Caki2 (cell line): ENCODE results near the gene ZFAND3. TPM values are rescaled to one million over a fixed set of nuclear protein-coding genes. Genes with fewer than 3 reads are reported as not detected.

ENCODE experiments used
- DNase-seq: peaks from one replicate; pipeline ENCODE4 v3.0.0-alpha.2; 2015; ENCODE audit warnings: low read depth
- in situ Hi-C: cut with HindIII; loops from 2 replicates; pipeline ENCODE4 v1.10.0; 2016; ENCODE audit warnings: low sequenced_read_pairs, low pct_unique_long_range_greater_than_20kb, mixed read lengths
- total RNA-seq: library from RNA; depleted of rRNA; stranded (reverse); fragments of >200 nt; shearing (Covaris generic); gene quantifications from 2 replicates; pipeline ENCODE4 v1.2.3, GENCODE V29; 2014; ENCODE audit warnings: low replicate concordance

ZFAND3 gene
- total RNA-seq, 1 experiment from 2014 or later: 29.4 TPM

DNA sequence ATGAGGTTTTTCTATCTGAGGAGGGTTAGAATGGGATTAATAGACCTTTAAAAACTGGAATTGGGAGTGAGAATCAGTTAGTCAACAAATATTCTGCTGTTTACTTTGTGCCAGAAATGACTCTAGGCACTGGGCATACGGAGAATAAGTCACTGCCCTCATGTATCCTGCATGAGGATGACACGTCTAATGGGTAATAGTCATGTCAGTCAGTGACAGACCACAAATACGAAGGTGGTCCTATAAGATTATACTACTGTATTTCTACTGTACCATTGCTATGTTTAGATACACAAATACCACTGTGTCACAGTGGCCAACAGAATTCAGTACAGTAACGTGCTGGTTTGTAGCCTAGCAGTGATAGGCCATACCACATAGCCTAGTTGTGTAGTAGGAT, 30.7 kb downstream of the ZFAND3 start:
- DNase-seq: no peak
- in situ Hi-C loops: no loop called here

GRCh38 chr6:37850728-37851285, 31.3 kb downstream of the ZFAND3 start:
- in situ Hi-C loops: no loop called here
- DNase-seq: peak; percentile 32

GRCh38 chr6:37851997-37852524, 32.5 kb downstream of the ZFAND3 start:
- no peak for DNase-seq
- in situ Hi-C loops: no loop called here

DNA sequence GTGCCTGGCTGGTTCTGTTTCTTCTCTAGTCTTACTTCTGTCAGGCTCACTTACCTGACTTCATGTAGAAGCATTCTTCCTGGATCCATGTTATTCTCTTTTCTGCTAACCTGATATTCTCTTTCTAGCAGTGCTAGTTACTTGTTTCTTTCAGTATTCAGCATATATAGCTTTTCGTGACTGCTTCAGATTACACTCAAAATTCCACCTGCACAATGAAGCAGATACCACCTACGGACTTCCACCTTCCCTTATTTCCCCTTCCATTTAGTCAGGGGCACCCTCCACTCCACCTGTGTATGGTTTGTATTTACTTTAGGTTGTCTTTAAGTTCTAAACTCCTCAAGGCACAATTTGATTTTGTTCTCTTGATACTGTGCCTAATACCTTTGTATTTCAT, 36.8 kb downstream of the ZFAND3 start:
- no peak for DNase-seq
- in situ Hi-C loops: no loop called here

DNA sequence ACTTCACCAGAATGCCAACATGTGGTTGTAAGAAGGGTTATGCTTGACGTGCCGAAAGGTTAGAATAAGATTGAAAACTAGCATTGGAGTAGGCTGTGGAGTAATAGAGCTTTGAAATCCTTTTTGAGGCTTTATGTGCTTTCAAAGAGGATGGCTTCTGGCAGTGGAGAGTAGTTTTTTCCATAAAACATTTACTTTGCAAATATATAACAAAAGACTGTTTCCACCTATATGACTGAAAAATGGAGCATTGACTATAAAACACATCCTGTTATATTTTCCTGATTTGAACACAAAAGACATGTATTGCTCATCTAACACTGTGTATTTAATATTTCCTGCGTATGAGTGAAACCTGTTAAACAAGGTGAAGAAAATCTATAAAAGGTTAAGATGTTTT, 38.8 kb downstream of the ZFAND3 start:
- in situ Hi-C loops: no loop called here
- no peak for DNase-seq

- DNase-seq: no peak
- in situ Hi-C loops: no loop called here
Observed at GRCh38 chr6:37860226-37860839, 40.8 kb downstream of the ZFAND3 start.

DNA sequence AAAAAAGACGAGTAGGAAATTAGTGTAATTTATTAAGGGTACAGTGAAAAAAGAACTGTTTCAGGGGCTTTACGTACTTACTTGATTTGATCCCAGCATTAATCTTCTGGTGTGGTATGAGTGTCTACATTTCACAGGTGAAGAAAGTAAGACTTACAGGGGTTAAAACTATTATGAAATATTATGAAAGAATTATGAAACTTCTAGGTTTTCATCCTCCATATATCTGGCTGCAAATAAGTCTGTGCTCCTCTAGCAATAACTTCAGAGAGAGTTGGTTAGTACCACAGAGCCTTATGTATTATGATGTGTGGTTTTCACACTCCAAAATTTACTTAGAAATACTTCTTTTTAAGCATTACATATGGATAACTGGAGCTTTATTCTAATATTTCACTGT, 41.9 kb downstream of the ZFAND3 start:
- in situ Hi-C loops: no loop called here
- no peak for DNase-seq

GRCh38 chr6:37862430-37862829, 42.9 kb downstream of the ZFAND3 start:
- in situ Hi-C loops: no loop called here
- DNase-seq: no peak

GRCh38 chr6:37862992-37863391, 43.5 kb downstream of the ZFAND3 start:
- in situ Hi-C loops: no loop called here
- DNase-seq: no peak

- in situ Hi-C loops: no loop called here
- no peak for DNase-seq
Observed at GRCh38 chr6:37864250-37864649, 44.7 kb downstream of the ZFAND3 start.

DNA sequence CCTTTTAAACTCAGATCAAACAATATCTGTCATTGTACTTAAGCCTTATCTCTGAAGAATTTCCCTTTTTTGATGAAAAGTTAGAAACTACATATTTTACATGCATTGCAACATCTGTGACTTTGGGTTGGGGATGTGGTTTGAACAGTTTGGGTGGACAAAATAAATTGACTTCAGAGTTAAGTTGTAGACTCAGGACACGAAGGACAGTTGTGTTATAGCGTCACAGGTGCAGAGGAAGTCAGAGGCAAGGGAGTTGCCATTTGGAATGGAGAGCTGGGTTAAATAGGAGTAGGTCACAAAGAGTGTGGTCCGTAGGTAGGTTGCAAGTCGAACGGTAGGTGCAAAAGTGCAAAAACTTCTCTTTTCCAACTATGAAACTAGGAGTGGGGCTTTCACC, 46.0 kb downstream of the ZFAND3 start:
- no peak for DNase-seq
- in situ Hi-C loops: no loop called here

- DNase-seq: no peak
Observed at GRCh38 chr6:37866590-37867507, 47.3 kb downstream of the ZFAND3 start.

DNA sequence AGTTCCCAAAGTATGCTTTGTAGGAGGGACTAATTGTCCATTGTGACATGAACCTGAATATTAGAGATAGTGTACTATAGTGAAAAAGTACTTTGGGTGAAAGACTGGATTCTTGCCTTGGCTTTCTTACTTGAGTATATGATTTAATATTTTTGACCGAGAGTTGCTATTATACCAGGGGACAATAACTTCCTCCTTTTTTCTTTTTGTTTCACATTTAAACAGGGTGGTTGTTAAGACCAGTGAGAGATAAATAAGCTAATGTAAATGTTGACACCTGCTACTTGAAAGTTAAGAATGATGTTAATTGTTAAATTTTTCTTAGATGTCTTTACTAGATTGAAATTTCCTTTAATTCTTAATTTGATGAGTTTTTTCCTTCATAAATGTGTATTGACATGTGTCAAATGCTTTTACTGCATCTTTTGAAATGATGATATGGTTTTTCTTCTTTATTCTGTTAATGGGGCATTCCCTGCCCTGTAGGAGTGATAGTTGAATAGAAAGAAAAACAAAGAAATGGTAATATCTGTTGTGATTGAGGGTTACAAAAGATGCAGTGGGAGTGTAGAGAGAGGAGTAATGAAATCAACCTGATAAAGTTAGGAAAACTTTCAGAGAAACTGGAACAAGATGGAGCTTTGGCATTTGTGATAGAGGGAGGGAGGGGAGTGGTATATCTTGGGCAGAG, 48.4 kb downstream of the ZFAND3 start:
- DNase-seq: no peak
- in situ Hi-C loops: no loop called here

More at GRCh38 chr6:37866590-37867507, 47.3 kb downstream of the ZFAND3 start:
- in situ Hi-C loops: no loop called here

GRCh38 chr6:37868447-37868825, 48.9 kb downstream of the ZFAND3 start:
- peak; percentile 37 for DNase-seq
- in situ Hi-C loops: no loop called here

- no peak for DNase-seq
- in situ Hi-C loops: no loop called here
Observed at GRCh38 chr6:37871616-37872372, 52.3 kb downstream of the ZFAND3 start.

- DNase-seq: no peak
- in situ Hi-C loops: no loop called here
Observed at GRCh38 chr6:37872373-37872745, 52.8 kb downstream of the ZFAND3 start.

GRCh38 chr6:37874726-37875125, 55.2 kb downstream of the ZFAND3 start:
- in situ Hi-C loops: no loop called here

More at GRCh38 chr6:37874726-37875125, 55.2 kb downstream of the ZFAND3 start:
- no peak for DNase-seq
